Measurements from ENCODE around the gene DERL2.
"Not testable (repeated sequence)": the region's sequence is repeated elsewhere in the genome, so short reads cannot be mapped to it uniquely, and the experiment has no call there.

Gene DERL2

GRCh38 chr17:5464717-5465507 lies 21.1 kb downstream of the DERL2 start:
- H3K4me3 ChIP-seq (ENCODE audit: insufficient read length, low read depth): no peak overlapping the region

DNA sequence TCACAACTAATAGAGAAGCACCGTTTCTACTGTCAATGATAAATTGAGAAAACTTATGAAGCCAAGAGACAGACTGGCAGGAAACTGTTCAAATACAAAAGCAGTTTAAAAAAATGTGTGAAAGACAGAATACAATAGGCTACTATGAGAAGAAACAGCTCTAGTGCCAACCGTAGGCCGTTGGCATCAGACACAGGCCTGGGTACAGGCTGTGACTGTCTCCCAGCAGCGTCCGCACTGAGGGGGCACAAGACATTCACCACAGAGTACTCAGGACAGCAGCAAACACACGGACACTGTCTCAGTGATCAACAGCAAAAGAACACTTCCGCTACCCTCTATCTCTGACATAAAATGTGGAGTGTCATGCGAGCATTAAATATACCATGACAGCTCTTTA lies 39.2 kb downstream of the DERL2 start:
- Histone ChIP-seq H3K9me3 (ENCODE audit: insufficient read depth, low read length) (no peaks in the 10 kb centered on the region), H3K36me3 (ENCODE audit: insufficient read depth, insufficient read length, low read length) (peaks cover 79% of the 10 kb centered on the region), H3K27me3 (ENCODE audit: insufficient read depth, insufficient read length) (no peaks in the 10 kb centered on the region), H3K4me1 (ENCODE audit: insufficient read depth, insufficient read length) (no peaks in the 10 kb centered on the region), H3K4me3 (ENCODE audit: insufficient read length, low read depth) (no peak overlapping the region), H3K9ac (ENCODE audit: insufficient read length, low read depth) (no peak overlapping the region)
- TF ChIP-seq SUZ12 (IDR thresholded peaks at IDR 0.05; ENCODE audit: extremely low read depth, insufficient read depth, insufficient read length) (no peak), YY1 (IDR thresholded peaks at IDR 0.05; ENCODE audit: insufficient read depth, insufficient read length) (no peak), ZNF274 (IDR thresholded peaks at IDR 0.05; ENCODE audit: low read depth, low read length) (no peak)
- no peak for DNase-seq (ENCODE audit: low read depth, low spot score)

More at GRCh38 chr17:5464717-5465507, 21.1 kb downstream of the DERL2 start:
- no peak for DNase-seq (ENCODE audit: low read depth, low spot score)
- Histone ChIP-seq H3K9ac (ENCODE audit: insufficient read length, low read depth) (no peak overlapping the region), H3K27me3 (ENCODE audit: insufficient read depth, insufficient read length) (no peaks in the 10 kb centered on the region), H3K9me3 (ENCODE audit: insufficient read depth, low read length) (no peaks in the 10 kb centered on the region), H3K36me3 (ENCODE audit: insufficient read depth, insufficient read length, low read length) (peaks cover 32% of the 10 kb centered on the region), H3K4me1 (ENCODE audit: insufficient read depth, insufficient read length) (no peaks in the 10 kb centered on the region)
- TF ChIP-seq YY1 (IDR thresholded peaks at IDR 0.05; ENCODE audit: insufficient read depth, insufficient read length) (no peak), SUZ12 (IDR thresholded peaks at IDR 0.05; ENCODE audit: extremely low read depth, insufficient read depth, insufficient read length) (no peak), ZNF274 (IDR thresholded peaks at IDR 0.05; ENCODE audit: low read depth, low read length) (no peak)

GRCh38 chr17:5444209-5444608 lies 41.8 kb downstream of the DERL2 start:
- Histone ChIP-seq H3K36me3 (ENCODE audit: insufficient read depth, insufficient read length, low read length) (peaks cover 70% of the 10 kb centered on the region), H3K4me1 (ENCODE audit: insufficient read depth, insufficient read length) (no peaks in the 10 kb centered on the region), H3K4me3 (ENCODE audit: insufficient read length, low read depth) (no peak overlapping the region), H3K27me3 (ENCODE audit: insufficient read depth, insufficient read length) (no peaks in the 10 kb centered on the region), H3K9ac (ENCODE audit: insufficient read length, low read depth) (no peak overlapping the region), H3K9me3 (ENCODE audit: insufficient read depth, low read length) (no peaks in the 10 kb centered on the region)
- TF ChIP-seq SUZ12 (IDR thresholded peaks at IDR 0.05; ENCODE audit: extremely low read depth, insufficient read depth, insufficient read length) (no peak), ZNF274 (IDR thresholded peaks at IDR 0.05; ENCODE audit: low read depth, low read length) (no peak), YY1 (IDR thresholded peaks at IDR 0.05; ENCODE audit: insufficient read depth, insufficient read length) (no peak)
- DNase-seq (ENCODE audit: low read depth, low spot score): no peak

DNA sequence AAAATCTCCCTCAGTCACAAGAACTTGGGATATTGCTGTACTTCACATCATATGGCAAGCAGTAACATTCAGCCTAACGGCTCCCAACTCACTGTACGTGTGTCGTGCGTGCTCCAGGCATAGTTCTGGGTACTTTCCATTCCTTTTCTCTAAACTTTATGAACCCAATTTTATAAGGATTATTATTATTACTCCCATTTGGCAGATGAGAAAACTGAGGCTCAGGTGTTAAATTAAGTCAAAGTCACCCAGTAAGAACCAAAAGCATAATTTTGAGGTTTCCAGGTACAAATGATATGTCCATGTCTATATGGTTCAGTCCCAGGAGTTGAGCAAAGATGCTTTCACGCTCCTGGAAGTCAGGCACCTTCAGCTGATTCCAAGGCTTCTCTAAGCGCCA lies 42.2 kb downstream of the DERL2 start:
- no peaks in the 10 kb centered on the region for H3K27me3 ChIP-seq (ENCODE audit: insufficient read depth, insufficient read length)
- no peak overlapping the region for H3K9ac ChIP-seq (ENCODE audit: insufficient read length, low read depth)
- no peak for DNase-seq (ENCODE audit: low read depth, low spot score)
- H3K9me3 ChIP-seq (ENCODE audit: insufficient read depth, low read length): no peaks in the 10 kb centered on the region
- TF ChIP-seq YY1 (IDR thresholded peaks at IDR 0.05; ENCODE audit: insufficient read depth, insufficient read length): no peak
- no peak for TF ChIP-seq SUZ12 (IDR thresholded peaks at IDR 0.05; ENCODE audit: extremely low read depth, insufficient read depth, insufficient read length)
- no peak for TF ChIP-seq ZNF274 (IDR thresholded peaks at IDR 0.05; ENCODE audit: low read depth, low read length)
- no peaks in the 10 kb centered on the region for H3K4me1 ChIP-seq (ENCODE audit: insufficient read depth, insufficient read length)
- peaks cover 65% of the 10 kb centered on the region for H3K36me3 ChIP-seq (ENCODE audit: insufficient read depth, insufficient read length, low read length)
- H3K4me3 ChIP-seq (ENCODE audit: insufficient read length, low read depth): no peak overlapping the region

- Histone ChIP-seq H3K4me1 (ENCODE audit: insufficient read depth, insufficient read length) (no peaks in the 10 kb centered on the region), H3K36me3 (ENCODE audit: insufficient read depth, insufficient read length, low read length) (peaks cover 62% of the 10 kb centered on the region), H3K27me3 (ENCODE audit: insufficient read depth, insufficient read length) (no peaks in the 10 kb centered on the region), H3K4me3 (ENCODE audit: insufficient read length, low read depth) (no peak overlapping the region), H3K9me3 (ENCODE audit: insufficient read depth, low read length) (no peaks in the 10 kb centered on the region), H3K9ac (ENCODE audit: insufficient read length, low read depth) (no peak overlapping the region)
- no peak for DNase-seq (ENCODE audit: low read depth, low spot score)
- no peak for TF ChIP-seq YY1 (IDR thresholded peaks at IDR 0.05; ENCODE audit: insufficient read depth, insufficient read length)
- no peak for TF ChIP-seq SUZ12 (IDR thresholded peaks at IDR 0.05; ENCODE audit: extremely low read depth, insufficient read depth, insufficient read length)
- TF ChIP-seq ZNF274 (IDR thresholded peaks at IDR 0.05; ENCODE audit: low read depth, low read length): no peak
These were observed 46.6 kb downstream of the DERL2 start for GRCh38 chr17:5439446-5439764.

GRCh38 chr17:5438716-5439445 lies 47.1 kb downstream of the DERL2 start, which contains the start of gene C1QBP:
Gene C1QBP (minus strand): TSS chr17:5439155. CDS start chr17:5439073, 82 bp downstream.
- H3K27me3 ChIP-seq (ENCODE audit: insufficient read depth, insufficient read length): no peaks in the 10 kb centered on the region
- TF ChIP-seq YY1 (IDR thresholded peaks at IDR 0.05; ENCODE audit: insufficient read depth, insufficient read length) (no peak), ZNF274 (IDR thresholded peaks at IDR 0.05; ENCODE audit: low read depth, low read length) (no peak), SUZ12 (IDR thresholded peaks at IDR 0.05; ENCODE audit: extremely low read depth, insufficient read depth, insufficient read length) (no peak)

GRCh38 chr17:5437721-5438317 lies 48.2 kb downstream of the DERL2 start:
- H3K9ac ChIP-seq (ENCODE audit: insufficient read length, low read depth): peak overlapping the region; percentile 98
- no peaks in the 10 kb centered on the region for H3K9me3 ChIP-seq (ENCODE audit: insufficient read depth, low read length)
- H3K4me3 ChIP-seq (ENCODE audit: insufficient read length, low read depth): peak overlapping the region; percentile 88
- TF ChIP-seq SUZ12 (IDR thresholded peaks at IDR 0.05; ENCODE audit: extremely low read depth, insufficient read depth, insufficient read length) (no peak), ZNF274 (IDR thresholded peaks at IDR 0.05; ENCODE audit: low read depth, low read length) (no peak), YY1 (IDR thresholded peaks at IDR 0.05; ENCODE audit: insufficient read depth, insufficient read length) (no peak)
- H3K4me1 ChIP-seq (ENCODE audit: insufficient read depth, insufficient read length): no peaks in the 10 kb centered on the region
- peaks cover 64% of the 10 kb centered on the region for H3K36me3 ChIP-seq (ENCODE audit: insufficient read depth, insufficient read length, low read length)
- H3K27me3 ChIP-seq (ENCODE audit: insufficient read depth, insufficient read length): no peaks in the 10 kb centered on the region
- DNase-seq (ENCODE audit: low read depth, low spot score): no peak

More at GRCh38 chr17:5438716-5439445, 47.1 kb downstream of the DERL2 start, which contains the start of gene C1QBP:
- Histone ChIP-seq H3K36me3 (ENCODE audit: insufficient read depth, insufficient read length, low read length) (peaks cover 62% of the 10 kb centered on the region), H3K4me3 (ENCODE audit: insufficient read length, low read depth) (peak within 1 kb of the TSS; percentile 88), H3K9me3 (ENCODE audit: insufficient read depth, low read length) (no peaks in the 10 kb centered on the region), H3K4me1 (ENCODE audit: insufficient read depth, insufficient read length) (no peaks in the 10 kb centered on the region), H3K9ac (ENCODE audit: insufficient read length, low read depth) (peak within 1 kb of the TSS; percentile 98)
- DNase-seq (ENCODE audit: low read depth, low spot score): peak; percentile 85

DNA sequence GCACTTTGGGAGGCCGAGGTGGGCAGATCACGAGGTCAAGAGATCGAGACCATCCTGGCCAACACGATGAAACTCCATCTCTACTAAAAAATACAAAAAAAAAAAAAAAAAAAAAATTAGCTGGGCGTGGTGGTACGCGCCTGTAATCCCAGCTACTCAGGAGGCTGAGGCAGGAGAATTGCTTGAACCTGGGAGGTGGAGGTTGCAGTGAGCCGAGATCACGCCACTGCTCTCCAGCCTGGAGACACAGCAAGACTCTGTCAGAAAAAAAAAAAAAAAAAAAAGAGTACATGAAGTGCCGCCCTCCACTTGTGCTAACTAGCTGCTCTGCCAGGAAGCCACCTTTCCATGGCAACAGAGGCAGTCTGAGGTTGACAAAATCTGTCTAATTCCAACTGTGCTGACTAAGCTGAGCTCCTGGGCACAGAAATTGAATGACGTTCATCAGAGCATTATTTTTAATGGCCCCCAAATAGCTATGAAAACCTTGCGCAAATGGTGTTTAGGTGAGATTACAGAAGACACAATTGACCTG lies 50.1 kb downstream of the DERL2 start:
- not testable (repeated sequence) for H3K9ac ChIP-seq (ENCODE audit: insufficient read length, low read depth); H3K4me3 ChIP-seq (ENCODE audit: insufficient read length, low read depth); DNase-seq (ENCODE audit: low read depth, low spot score); H3K9me3 ChIP-seq (ENCODE audit: insufficient read depth, low read length); H3K4me1 ChIP-seq (ENCODE audit: insufficient read depth, insufficient read length); H3K27me3 ChIP-seq (ENCODE audit: insufficient read depth, insufficient read length)
- peaks cover 68% of the 10 kb centered on the region for H3K36me3 ChIP-seq (ENCODE audit: insufficient read depth, insufficient read length, low read length)
